HG03354 (cell line): Measurements from ENCODE around the gene TOP1.
"Not testable (repeated sequence)": the region's sequence is repeated elsewhere in the genome, so short reads cannot be mapped to it uniquely, and the experiment has no call there.

ENCODE experiments used
- ATAC-seq: cut with Tn5 transposase; IDR thresholded peaks from one replicate; pipeline ENCODE4 v1.9.1; 2021; ENCODE audit warnings: mild to moderate bottlenecking; ENCODE audit not compliant: unreplicated experiment, poor library complexity, severe bottlenecking

TOP1 gene

DNA sequence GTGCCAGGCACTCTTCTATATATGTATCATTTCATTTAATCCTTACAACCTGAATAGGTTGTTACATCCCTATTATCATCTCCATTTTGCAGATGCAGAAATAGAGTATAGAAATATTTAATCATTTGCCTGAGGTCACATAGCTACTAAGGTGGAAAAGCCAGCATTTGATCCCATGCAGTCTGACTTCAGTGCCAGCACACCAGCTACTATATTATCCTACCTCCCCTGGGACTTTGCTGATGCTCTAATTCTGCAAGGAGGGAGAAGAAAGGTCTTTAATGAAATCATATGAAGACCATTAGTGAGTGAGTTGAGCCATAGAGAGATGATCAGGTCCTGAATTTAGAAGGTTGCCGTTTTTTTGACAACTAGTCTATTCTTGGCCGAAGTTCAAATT, 53.7 kb downstream of the TOP1 start:
- no peak for ATAC-seq

DNA sequence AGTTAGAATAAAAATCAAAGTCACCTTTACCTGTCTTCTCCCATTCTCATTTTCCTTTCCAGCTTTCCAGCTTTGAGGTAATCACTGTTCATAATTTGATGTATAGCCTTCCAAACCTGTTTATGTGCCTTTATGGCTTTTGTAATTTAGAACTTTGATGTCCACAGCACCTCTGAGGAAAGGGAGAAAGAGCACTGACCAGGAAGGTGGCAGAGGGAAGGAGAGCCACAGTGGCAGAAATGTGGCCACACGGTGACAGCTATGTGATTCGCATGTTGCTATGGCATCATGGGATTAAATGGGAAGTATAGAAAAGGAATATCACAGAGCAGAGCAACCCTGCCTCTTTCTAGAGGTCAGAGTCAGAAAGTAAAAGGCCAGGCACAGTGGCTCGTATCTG, 57.0 kb downstream of the TOP1 start:
- no peak for ATAC-seq

DNA sequence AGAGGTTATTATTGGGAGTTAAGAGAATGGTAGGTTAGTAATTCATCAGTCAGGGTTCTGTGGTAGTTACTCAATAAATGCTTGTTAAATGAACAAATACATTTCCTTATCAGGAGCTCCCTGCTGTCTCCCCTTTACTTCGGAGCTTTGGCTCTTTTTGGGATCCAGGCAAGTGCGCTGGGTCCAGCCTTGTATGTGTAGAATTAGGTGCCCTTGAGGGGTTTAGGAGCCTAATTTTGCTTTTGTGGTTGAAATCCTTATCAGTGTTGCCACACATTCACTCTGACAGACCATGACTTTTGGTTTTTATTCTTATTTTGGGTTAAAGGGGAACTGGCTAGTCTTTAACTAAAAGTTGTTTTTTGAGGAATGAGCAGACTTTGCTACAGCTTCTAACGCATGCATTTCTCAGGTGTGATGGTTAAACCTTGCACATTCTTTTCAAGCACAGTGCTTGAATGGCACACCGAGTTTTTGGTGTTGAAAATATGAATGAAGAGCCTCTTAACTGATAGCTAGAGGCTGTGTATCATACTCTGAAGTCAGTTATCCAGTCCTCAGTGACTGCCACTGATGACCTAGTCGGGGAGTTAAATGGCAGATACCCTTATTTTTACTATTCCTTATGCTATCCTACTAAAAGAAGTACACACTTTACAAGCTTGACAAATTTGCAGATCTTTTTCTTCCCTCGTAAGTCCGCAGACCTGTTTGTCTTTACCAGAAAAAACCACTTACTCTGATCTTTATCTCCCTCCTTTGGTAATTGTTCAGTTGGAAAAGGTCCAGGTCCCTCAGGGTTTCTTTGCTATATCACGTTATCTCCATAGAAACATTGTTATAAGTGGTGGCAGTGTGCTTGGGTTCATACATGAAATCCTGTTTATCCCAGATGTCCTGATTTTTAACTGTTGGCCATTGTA, 58.0 kb downstream of the TOP1 start:
- no peak for ATAC-seq

DNA sequence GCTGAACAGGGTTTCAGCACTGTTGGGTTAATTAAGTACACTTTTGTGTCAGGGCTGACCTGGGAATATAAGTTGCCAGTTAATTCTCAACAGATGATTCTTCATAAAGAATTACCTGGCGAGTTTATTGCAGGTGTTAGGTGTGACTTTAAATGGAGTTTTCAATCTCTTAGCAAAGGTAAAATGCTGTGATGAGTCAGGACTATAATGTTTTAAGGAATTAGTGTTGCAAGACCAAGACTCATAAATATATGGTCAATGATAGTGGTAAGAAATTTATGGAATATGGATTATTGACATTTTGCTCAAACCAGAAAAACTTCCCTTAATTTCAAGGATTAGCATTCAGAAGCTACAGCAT, 58.7 kb downstream of the TOP1 start:
- no peak for ATAC-seq

DNA sequence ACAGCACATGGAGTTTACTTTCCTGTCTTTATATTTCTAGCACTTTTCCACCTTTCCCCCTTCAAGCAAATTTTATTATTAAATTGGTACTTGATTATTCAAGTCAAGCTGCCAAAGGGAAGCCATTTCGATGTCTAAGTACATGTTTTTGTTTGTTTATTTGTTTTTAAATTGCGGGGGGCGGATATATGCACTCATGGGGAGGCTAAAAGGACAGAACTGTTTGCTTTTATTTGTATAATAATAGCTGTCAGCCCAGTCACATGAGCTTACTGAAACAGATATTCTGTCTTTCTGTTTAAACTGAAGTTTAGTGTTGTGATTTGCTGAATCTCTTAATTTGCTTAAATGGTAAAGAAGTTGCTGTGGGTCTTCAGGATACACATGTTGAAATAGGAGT, 59.2 kb downstream of the TOP1 start:
- ATAC-seq = no peak

DNA sequence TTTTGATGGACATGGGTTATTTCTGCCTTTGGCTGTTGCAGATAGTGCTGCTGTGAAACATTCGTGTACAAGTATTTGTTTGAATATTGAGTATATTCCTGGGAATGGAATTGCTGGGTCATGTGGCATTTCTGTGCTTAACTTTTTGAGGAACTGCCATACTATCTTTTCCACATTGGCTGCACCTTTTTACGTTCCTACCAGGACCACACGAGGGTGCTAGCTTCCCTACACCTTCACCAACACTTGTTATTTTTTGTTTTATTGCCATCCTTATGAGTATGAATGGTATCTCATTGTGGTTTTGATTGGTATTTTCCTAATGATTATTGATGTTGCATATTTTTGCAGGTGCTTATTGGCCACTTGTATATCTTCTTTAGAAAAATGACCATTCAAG, 60.9 kb downstream of the TOP1 start:
- no peak for ATAC-seq

DNA sequence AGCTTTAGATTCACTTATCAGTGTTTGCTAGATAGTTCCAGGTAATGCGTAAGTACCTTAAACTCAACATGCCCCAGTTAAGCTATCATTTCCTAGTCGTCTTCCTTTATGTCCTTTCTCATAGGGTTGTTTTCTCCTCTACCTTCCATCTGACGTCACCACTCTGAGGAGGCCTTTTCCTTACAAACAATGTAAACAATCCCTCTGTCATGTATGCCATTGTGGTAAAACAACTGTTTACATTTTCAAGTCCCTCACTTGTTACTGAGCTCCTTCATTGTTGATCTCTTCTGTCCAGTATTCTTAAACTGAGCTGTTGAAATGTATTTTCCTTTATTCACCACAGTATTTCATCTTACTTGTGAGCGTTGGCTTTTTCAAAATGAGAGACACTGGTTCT, 63.3 kb downstream of the TOP1 start:
- no peak for ATAC-seq

DNA sequence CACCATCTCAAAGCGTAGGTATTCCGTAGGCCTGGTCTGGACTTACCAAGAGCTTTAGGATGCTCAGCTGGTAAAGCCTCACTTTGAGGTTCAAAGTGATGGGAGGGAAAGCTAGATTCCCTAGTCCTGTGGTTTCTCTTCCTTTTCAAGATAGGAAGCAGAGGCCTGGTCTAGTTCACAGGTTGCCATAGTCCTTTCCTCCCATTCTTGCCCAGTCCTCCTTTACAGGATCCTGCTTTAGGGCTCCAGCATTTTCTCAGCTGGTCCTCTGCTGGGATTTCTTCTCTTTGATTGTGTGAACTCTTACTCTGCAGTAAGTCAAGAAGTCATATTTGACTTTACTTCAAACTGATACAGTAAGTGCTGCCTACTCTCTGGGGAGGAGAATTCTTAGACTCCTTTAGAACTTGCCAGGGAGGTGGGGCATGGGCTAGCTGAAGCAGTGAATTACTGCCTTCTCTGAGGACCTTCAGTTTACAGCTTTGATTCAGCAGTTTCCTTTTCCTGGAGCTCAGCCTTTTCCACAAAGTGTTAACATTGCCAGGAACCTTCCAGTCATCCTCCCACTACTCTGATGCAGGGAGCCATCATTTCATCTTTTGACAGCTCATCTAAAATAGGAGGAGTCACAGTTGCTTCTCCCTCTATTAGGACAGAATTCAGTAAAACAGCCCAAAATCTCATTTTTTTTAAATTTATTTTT, 65.9 kb downstream of the TOP1 start:
- no peak for ATAC-seq

DNA sequence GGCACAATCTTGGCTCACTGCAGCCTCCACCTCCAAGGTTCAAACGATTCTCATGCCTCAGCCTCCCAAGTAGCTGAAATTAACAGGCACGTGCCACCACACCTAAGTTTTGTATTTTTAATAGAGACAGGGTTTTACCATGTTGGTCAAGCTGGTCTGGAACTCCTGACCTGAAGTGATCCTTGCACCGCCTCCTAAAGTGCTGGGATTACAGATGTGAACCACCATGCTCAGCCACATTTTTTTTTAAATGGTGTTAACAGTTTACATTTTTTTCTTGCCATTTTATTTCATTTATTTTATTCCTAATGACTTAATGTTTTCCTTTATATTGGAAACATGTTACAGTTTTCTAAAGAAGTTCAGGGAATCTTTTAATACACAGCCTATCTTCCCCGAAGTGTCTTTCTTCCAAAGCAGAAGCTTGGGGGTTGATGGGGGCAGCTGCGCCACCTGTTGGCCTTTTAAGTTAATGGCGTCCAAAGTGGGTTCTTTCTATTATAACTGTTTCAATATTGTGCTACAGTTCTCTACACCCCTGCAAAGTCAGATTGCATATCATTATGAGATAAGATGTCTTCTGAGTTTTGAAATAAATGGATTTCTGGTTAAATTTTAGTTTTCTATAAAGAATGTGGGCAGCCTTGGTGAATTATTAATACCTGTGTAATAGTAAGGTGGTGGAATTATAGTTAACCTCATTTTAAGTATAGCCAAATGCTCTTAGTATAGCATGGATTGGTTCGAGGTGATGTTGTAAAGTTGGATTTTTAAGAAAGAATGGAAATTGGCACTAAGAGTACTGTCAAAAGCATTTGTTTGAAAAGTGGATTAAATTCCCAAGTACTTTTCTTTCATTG, 66.7 kb downstream of the TOP1 start:
- ATAC-seq = no peak

DNA sequence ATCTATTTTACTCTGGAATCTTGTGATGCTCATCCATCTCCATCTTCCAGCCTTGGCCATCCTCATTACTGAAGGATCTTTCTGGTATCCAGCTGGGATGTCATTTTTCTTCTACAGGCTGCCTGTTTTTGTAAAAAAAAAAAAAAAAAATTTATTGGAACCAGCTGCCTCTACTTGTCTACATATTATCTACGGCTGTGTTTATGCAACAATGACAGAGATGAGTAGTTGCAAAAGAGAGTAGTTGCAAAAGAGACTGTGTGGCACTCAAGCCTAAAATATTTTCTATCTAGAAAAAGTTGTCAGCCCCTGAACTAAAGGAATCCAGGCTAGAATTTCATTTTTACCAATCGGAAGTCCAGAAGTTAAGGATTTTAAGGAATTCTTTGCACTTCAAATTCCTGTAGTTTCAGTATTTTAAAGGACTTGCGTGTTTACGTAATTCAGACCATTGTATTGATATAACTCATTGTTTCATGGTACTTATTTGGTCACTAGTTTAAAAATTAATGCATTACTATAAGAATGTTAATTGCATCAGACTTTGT, 70.2 kb downstream of the TOP1 start:
- no peak for ATAC-seq

DNA sequence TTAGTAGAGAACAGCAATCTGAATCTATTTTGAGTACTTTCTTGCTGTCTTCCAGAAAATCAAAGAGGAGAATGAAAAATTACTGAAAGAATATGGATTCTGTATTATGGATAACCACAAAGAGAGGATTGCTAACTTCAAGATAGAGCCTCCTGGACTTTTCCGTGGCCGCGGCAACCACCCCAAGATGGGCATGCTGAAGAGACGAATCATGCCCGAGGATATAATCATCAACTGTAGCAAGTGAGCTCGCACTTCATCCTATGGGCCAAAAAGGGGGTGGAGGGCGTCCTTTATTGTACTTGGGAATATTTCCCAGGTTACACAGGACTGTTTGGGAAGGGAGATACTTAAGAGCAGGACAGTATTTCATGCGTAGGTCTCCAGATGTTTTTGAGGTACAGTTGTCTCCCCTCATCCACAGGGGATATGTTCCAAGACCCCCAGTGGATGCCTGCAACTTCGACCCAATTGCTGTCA, 71.4 kb downstream of the TOP1 start:
- ATAC-seq = no peak

DNA sequence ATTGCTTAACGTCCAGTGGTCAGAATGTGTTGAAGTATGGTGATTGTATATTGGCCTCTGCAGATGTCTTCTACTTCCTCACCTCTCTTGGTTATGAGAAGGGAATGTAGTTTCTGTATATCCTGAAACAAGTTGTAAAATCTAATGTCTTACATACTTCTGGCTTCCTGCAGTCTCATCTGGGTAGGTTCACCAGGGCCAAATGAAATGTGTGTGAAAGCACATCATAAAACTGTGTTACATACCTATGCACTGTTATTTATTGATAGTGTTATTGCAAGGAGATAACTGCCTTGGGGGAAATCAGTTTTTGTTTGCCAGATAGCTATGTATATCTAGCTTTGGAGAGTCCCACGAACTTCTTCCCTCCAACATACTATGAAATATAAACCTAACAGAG, 73.0 kb downstream of the TOP1 start:
- no peak for ATAC-seq

DNA sequence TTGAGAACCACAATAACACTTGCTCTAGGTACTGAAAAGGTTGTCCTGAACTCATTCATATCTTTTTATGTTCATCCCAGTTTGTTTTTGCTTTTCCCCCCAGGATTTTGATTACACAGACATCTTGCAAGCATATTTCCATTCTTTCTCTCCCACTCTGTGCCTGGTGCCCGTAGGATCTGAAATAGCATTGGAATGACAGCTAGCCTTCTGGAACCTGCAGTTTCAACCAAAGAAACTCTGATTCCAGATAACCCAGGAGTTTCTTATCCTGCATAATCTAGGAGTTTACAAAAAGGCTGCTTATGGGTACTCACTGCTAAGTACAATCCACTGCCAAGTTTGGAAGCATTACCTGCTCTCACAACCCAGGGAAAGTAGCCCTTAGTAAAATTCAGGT, 79.9 kb downstream of the TOP1 start:
- no peak for ATAC-seq

DNA sequence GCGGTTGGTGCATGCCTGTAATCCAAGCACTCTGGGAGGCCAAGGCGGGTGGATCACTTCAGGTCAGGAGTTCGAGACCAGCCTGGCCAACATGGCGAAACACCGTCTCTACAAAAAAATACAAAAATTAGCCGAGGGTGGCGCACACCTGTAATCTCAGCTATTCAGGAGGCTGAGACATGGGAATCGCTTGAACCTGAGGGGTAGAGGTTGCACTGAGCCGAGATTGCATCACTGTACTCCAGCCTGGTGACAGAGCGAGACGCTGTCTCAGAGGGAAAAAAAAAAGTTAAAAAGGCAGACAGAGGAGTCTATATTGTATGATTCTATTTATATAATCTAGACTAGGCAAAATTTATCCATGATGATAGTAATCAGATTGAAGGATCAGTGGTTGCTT, 81.4 kb downstream of the TOP1 start:
- no peak for ATAC-seq

DNA sequence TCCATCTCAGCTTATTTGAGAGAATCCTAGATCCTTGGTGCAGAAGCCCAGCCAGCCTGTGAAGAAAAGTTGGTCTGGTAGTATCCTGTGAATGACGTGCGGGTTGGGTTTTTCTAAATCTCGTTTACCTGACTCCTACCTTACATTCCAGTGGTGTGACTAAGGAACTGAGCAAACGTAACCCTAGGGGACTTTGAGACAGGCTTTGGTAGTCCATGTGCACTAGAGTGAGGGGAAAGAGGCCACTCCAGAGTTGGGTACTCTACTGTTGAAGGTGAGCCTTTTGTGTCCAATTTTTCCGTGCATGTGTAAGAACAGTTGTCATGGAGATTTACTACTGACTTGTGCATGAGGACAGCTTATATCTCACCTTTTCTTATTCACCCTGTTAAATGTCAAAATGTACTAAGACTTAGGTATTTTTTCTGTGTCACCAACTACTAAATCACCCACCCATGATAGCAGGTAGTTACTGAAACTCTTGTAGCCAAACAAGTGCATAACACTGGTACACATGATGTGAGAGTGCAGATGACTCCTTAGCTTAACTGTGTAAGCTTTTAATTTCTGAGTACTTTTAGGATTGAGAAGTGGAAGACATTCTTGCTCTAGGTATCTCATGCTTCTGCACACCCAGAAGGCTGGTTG, 82.4 kb downstream of the TOP1 start:
- no peak for ATAC-seq

DNA sequence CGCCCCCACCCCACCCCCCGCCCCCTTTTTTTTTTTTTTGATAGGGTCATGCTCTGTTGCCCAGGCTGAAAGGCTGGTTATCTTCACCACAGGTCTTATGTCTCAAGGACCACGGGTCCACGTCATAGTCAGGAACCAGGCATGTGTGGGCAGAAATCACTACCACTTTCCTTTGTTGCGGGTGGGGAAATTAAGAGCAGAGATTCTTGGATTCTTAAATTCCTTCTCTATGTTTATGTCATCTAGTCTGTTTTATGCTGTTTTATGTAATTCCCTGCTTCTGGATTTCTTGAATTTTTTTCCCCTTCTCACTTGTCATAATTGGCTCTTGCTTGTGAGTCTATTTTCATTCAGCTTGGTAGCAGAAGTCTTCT, 82.9 kb downstream of the TOP1 start:
- ATAC-seq = no peak

DNA sequence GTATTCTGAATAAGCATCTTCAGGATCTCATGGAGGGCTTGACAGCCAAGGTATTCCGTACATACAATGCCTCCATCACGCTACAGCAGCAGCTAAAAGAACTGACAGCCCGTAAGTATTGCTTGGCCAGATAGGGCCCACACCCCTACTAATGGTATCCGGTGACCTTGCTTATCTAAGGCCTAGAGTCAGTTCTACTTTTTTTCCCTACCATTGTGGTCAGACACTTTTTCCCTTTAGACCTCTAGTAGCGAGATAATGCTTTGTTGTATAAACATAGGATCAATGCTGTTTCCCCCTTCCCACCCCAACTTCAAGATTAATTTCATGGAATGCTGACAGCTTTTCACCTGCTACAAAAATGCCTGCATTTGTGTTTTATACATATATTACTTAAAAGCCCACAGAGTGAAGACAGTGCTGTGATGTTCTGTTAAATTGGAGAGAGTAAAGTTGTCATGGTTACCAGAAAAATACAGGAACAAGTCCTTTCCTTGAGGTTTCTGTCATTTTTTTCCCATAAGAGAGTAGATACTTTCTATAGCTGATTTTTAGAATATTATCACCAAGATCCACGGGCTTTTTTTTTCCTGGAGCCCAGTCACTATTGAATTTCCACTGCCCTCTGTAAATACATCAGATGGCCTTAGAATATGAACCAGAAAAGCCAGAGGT, 87.8 kb downstream of the TOP1 start:
- no peak for ATAC-seq

DNA sequence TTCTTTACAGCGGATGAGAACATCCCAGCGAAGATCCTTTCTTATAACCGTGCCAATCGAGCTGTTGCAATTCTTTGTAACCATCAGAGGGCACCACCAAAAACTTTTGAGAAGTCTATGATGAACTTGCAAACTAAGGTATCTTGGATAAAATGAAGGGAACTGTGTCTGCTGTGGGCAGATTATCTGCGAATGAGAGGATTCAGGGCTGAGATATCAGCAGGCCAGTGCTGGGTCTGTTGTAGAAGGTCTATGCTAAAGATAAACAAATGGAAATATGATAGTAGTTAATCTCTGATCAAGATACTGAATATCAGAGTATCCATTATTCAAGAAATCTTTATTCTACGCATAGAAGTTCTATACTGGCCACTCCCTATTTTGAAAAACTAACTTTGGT, 89.5 kb downstream of the TOP1 start:
- ATAC-seq = not testable (repeated sequence)

DNA sequence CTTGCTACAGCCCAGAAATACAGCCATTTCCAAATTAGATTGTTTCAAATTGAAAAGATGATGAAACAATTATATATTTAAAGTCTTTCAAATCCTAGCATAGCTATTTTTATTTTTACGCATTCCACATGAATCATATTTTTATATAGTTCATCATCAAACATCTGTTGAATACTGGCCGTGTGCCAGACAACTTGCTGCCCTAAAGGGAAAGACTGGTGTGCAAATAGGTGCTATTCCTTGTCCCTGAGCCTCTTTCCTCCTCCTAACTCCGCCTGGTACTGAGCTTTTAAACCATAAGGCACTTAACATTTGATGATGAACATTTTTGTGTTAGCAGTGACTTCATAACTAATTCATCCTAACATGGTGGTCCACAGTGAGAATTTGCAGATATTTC, 90.0 kb downstream of the TOP1 start:
- no peak for ATAC-seq
